Type B pancreatic cell (in vitro differentiated cells): ENCODE measurements around the gene PCBD1. TPM values are rescaled to one million over a fixed set of nuclear protein-coding genes. Genes with fewer than 3 reads are reported as not detected.

Experiments
- DNase-seq: peaks from one replicate; pipeline ENCODE4 v3.0.0; 2021; ENCODE audit warnings: mixed read lengths; ENCODE audit not compliant: unreplicated experiment; ENCODE audit errors: extremely low spot score
- H3K27ac Mint-ChIP-seq: 2 replicates; pipeline ENCODE4 v1.8.0; 2021; ENCODE audit warnings: mild to moderate bottlenecking, mixed read lengths
- H3K27me3 Mint-ChIP-seq: 2 replicates; pipeline ENCODE4 v1.8.0; 2021; ENCODE audit warnings: mixed read lengths
- H3K36me3 Mint-ChIP-seq: 2 replicates; pipeline ENCODE4 v1.8.0; 2021; ENCODE audit warnings: mixed read lengths
- H3K4me1 Mint-ChIP-seq: one replicate; pipeline ENCODE4 v1.8.0; 2021; ENCODE audit warnings: mixed read lengths; ENCODE audit not compliant: unreplicated experiment
- H3K4me3 Mint-ChIP-seq: 2 replicates; pipeline ENCODE4 v1.8.0; 2021; ENCODE audit warnings: mild to moderate bottlenecking, mixed read lengths
- H3K9me3 Mint-ChIP-seq: 2 replicates; pipeline ENCODE4 v1.8.0; 2021; ENCODE audit warnings: mixed read lengths
- total RNA-seq: library from RNA; stranded (reverse); gene quantifications from 2 replicates; pipeline ENCODE4 v1.2.1, GENCODE V29; 2021; ENCODE audit warnings: low replicate concordance
- TF ChIP-seq, protein P1 (sequence below): fragments of 200-600 bp; sonication (generic); conservative IDR thresholded peaks from 2 replicates; pipeline ENCODE4 v1.5.0; 2021; ENCODE audit warnings: antibody characterized with exemption, mild to moderate bottlenecking

Gene PCBD1
- total RNA-seq, 1 donor from 2014 or later, result 84.1 TPM

GRCh38 chr10:70893227-70894006 is 5.1 kb upstream of the PCBD1 start:
- TF ChIP-seq, protein P1, sequence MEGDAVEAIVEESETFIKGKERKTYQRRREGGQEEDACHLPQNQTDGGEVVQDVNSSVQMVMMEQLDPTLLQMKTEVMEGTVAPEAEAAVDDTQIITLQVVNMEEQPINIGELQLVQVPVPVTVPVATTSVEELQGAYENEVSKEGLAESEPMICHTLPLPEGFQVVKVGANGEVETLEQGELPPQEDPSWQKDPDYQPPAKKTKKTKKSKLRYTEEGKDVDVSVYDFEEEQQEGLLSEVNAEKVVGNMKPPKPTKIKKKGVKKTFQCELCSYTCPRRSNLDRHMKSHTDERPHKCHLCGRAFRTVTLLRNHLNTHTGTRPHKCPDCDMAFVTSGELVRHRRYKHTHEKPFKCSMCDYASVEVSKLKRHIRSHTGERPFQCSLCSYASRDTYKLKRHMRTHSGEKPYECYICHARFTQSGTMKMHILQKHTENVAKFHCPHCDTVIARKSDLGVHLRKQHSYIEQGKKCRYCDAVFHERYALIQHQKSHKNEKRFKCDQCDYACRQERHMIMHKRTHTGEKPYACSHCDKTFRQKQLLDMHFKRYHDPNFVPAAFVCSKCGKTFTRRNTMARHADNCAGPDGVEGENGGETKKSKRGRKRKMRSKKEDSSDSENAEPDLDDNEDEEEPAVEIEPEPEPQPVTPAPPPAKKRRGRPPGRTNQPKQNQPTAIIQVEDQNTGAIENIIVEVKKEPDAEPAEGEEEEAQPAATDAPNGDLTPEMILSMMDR, result no peak
- Mint-ChIP-seq H3K9me3 (no peaks in the 10 kb centered on the region), H3K27ac (no peak overlapping the region), H3K4me1 (peaks cover 18% of the 10 kb centered on the region), H3K27me3 (no peaks in the 10 kb centered on the region), H3K36me3 (no peaks in the 10 kb centered on the region), H3K4me3 (no peak overlapping the region)
- no peak for DNase-seq

- TF ChIP-seq, protein P1, result no peak
- no peak for DNase-seq
- Mint-ChIP-seq H3K4me3 (no peak overlapping the region), H3K27ac (no peak overlapping the region), H3K36me3 (no peaks in the 10 kb centered on the region), H3K27me3 (no peaks in the 10 kb centered on the region), H3K4me1 (peaks cover 19% of the 10 kb centered on the region), H3K9me3 (no peaks in the 10 kb centered on the region)
These were observed 4.3 kb upstream of the PCBD1 start for GRCh38 chr10:70892631-70893030.

- DNase-seq, result no peak
- Mint-ChIP-seq H3K4me3 (no peak overlapping the region), H3K27ac (no peak overlapping the region)
These were observed 3.3 kb upstream of the PCBD1 start for GRCh38 chr10:70891627-70892026.

GRCh38 chr10:70890917-70891431 is 2.6 kb upstream of the PCBD1 start:
- no peak for DNase-seq
- peak overlapping the region; percentile 70 for H3K4me3 Mint-ChIP-seq
- no peak overlapping the region for H3K27ac Mint-ChIP-seq
- H3K27me3 Mint-ChIP-seq, result no peaks in the 10 kb centered on the region
- H3K4me1 Mint-ChIP-seq, result peaks cover 30% of the 10 kb centered on the region
- TF ChIP-seq, protein P1, result no peak
- no peaks in the 10 kb centered on the region for H3K9me3 Mint-ChIP-seq
- H3K36me3 Mint-ChIP-seq, result no peaks in the 10 kb centered on the region

More at GRCh38 chr10:70891627-70892026, 3.3 kb upstream of the PCBD1 start:
- Mint-ChIP-seq H3K9me3 (no peaks in the 10 kb centered on the region), H3K36me3 (no peaks in the 10 kb centered on the region), H3K4me1 (peaks cover 26% of the 10 kb centered on the region), H3K27me3 (no peaks in the 10 kb centered on the region)
- TF ChIP-seq, protein P1, result no peak

DNA sequence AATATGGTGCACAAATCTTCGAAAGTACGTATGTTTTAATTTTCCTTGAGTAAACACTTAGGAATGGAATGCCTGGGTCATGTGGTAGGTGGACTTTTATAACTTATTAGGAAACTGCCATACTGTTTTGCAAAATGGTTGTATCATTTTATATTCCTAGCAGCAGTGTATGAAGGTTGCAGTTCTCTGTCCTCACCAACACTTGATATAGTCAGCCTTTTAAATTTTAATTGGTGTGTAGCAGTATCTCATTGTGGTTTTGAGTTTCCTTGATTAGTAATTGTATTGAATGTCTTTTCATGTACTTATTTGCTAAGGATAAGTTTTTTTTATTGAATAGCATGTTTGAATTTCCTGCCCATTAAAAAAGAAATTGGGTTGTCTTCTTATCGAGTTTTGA is 926 bp upstream of the PCBD1 start:
- TF ChIP-seq, protein P1, result no peak
- Mint-ChIP-seq H3K27me3 (no peaks in the 10 kb centered on the region), H3K9me3 (no peaks in the 10 kb centered on the region), H3K4me1 (peaks cover 30% of the 10 kb centered on the region), H3K27ac (no peak overlapping the region), H3K4me3 (peak overlapping the region; percentile 83), H3K36me3 (peaks cover 10% of the 10 kb centered on the region)
- DNase-seq, result no peak
